Stimulated activated naive CD4-positive, alpha-beta T cell treated with Interleukin-2 at 50 U/mL for 16 hours (primary cell): ENCODE measurements around the gene EEIG2.
"Not testable (repeated sequence)": the region's sequence is repeated elsewhere in the genome, so short reads cannot be mapped to it uniquely, and the experiment has no call there.

Experiments used
- DNase-seq: peaks from one replicate; lab custom pipeline; 2025; lab: John Stamatoyannopoulos, UW

Gene EEIG2

GRCh38 chr1:108547493-108547892, 12.4 kb upstream of the EEIG2 start:
- not testable (repeated sequence) for DNase-seq

DNA sequence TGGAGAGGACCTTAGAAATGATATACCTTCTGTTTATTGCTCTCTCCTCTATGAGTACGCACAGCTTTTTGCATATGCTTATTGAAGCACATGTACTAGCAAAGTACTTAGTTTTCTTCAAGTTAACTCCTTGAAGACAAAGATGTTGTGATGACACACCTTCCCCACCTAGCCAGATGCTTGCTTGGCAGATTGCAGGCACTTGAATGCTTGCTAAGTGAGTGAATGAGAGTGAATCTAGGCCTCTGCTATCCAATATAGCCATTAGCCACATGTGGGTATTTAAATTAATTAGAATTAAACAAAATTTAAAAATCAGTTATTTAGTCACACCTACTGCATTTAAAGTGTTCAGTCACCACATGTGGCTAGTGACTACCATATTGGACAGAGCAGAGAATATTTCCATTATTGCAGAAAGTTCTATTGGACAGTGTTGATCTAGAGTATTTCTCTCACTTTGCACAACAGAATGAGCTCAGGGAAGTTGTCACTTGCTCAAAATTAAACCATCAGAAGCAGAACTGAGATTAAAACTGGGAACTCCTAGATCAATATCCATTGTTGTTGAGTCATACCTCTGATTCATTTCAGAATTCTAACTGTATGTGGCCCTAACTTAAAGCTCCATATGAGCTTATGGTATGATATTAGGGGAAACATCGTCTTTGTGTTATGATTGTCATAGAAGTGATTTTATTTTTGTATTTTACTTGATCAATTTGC, 8.6 kb upstream of the EEIG2 start:
- no peak for DNase-seq

GRCh38 chr1:108553905-108554304, 6.0 kb upstream of the EEIG2 start:
- no peak for DNase-seq

DNA sequence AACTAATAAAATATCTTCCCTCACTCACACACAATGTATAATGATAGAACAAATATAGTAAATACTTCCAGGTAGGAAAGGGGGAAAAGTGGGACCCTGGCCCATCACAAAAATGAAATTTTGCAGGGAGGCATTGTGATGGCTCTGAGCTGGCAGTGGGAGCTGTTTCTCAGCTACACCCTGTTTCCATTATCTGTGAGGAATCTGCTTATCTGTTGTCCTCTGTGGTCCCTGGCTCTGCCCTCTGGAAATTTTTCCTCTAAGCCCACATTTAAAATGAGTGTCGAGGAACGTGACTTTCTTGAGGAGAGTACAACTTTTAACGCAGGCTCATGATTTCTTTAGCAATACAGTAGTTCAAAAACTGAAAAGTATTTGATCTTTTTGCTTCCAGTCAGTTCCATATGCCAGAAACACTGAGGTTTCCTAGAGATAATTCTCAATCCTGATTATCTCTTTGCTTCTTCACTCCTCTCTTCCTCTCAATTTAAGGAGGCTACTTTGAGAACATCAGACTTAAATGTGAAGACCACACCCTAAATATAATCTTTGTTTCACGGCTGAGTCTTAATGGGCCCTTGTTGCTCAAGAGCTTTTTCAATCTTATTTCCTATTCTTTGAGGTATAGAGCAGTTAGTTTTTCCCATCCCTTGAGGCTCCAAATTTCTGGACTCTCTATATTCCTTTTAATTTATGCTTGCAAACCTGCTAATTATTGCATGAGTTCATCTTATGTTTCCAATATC, 5.0 kb upstream of the EEIG2 start:
- DNase-seq: no peak

- no peak for DNase-seq
Observed at GRCh38 chr1:108556066-108556465, 3.8 kb upstream of the EEIG2 start.

DNA sequence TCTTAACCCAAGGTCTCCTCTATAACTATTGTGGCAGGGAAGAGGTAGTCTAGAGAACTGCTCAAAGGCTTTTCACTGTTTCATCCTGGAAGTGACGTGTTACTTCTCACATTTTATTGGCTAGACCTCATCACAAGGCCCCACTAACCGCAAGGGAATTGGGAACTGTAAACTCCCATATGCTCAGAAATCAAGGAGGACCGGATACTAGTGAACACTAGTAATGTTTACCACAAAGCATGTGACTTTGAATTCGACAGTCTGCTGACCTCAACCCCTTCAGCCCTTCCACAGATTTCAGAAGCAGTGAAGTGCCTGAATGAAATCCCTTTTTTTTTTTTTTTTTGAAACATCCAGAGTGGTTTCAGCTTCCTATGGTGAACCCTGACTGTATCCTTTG, 3.4 kb upstream of the EEIG2 start:
- DNase-seq: no peak

- DNase-seq: no peak
Observed at GRCh38 chr1:108557296-108557695, 2.6 kb upstream of the EEIG2 start.

DNA sequence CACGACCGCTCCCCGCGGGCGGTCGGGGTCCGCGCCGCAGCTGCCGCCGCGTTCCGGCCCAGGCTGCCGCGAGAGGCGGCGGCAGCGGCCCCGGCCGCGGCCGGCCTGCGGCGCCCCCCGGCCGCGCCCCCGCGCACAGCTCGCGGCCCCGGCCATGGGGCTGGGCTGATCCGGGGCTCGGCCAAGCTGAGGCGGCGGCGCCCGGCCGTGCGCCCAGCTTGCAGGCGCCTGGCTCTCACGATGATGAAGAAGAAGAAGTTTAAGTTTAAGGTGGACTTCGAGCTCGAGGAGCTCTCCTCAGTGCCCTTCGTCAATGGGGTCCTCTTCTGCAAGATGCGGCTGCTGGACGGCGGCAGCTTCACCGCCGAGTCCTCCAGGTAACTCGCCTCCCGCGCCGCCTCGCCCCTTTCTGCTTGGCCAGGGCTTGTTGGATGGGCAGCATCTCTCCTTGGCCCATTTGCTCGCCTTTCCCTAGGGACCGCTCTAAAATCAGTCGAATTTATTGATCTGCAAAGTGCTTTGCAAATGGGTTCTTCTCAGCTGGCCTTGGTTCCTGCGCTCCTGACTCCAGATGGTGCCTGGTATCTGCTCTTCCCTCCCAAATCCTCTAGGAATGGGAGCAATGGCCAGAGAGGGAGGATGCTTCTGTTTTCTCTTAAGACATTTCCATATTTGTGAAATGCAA, 431 bp downstream of the EEIG2 start:
- DNase-seq: no peak

GRCh38 chr1:108560874-108561459, 1.1 kb downstream of the EEIG2 start:
- DNase-seq: peak; percentile 15

DNA sequence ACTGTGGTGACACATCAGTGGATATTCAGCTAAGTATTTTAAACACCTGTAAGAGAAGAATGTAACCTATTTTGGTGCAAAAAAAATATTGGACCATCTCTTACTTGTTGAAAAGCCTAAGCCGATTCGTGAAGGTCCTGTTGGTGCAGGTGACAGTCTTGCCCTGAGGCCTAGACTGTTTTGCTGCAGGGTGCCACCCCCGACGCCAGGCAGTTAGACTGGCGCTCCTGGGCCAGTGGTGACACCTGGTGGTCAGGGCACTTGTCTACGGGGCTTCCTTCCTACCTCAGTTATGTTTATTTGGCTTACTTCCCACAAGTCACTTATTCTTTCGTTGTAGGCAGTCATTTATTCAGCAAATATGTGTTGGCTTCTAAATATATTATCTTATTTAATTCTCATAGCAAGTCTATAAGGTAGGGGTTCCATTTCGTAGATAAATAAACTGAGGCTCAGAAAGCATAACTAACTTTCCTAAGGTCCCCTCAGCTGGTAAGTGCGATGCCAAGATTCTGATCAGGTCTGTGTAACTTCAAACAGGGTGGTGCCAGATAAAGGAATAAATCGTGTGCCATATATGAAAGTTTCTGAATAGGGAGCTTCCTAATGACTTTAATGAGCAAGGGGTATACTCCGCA, 1.9 kb downstream of the EEIG2 start:
- DNase-seq: peak; percentile 78

GRCh38 chr1:108563808-108564207, 3.9 kb downstream of the EEIG2 start:
- no peak for DNase-seq

GRCh38 chr1:108565081-108565480, 5.2 kb downstream of the EEIG2 start:
- no peak for DNase-seq

GRCh38 chr1:108565512-108565911, 5.6 kb downstream of the EEIG2 start:
- DNase-seq: no peak

DNA sequence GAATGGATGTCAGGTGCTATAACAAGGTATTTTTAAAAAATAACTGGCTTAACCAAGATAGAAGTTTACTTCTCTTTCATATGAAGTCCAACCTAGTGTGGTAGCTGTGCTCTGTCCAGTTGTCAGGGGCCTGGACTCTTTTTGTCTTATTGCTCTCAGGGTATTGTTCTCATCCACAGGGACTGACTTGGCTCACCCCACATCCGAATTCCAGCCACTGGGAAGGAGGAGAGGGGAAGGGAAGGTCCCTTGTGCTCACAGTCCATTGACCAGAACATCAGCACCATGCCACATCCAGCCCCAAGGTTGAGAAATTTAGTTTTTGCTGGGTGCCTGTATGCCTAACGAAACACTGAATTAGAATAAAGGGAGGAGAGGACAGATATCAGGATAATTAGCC, 8.7 kb downstream of the EEIG2 start:
- DNase-seq: no peak

DNA sequence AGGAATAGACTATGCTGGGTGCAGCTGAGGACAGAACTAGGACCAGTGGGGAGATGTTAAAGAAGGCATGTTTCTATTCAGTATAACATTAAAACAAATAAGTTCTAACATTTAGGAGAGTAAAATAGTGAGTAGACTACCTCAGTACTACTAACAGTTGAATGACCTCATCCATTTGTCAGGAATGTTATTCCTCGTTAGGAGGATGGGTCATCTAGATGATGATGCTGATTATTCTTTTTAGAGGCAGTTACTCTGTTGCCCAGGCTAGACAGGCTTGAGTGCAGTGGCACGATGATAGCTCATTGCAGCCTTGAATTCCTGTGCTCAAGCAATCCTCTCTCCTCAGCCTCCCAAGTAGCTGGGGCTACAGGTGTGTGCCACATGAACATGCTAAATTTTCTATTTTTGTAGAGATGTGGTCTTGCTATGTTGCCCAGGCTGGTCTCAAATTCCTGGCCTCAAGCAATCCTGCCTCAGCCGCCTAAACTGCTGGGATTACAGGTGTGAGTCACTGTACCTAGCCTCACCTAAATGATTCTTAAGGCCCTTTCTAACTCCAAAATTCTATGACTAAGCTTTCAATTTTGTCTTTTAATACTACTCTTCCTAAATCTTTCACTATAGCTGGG, 9.3 kb downstream of the EEIG2 start:
- DNase-seq: no peak

GRCh38 chr1:108570128-108570527, 10.2 kb downstream of the EEIG2 start:
- no peak for DNase-seq

DNA sequence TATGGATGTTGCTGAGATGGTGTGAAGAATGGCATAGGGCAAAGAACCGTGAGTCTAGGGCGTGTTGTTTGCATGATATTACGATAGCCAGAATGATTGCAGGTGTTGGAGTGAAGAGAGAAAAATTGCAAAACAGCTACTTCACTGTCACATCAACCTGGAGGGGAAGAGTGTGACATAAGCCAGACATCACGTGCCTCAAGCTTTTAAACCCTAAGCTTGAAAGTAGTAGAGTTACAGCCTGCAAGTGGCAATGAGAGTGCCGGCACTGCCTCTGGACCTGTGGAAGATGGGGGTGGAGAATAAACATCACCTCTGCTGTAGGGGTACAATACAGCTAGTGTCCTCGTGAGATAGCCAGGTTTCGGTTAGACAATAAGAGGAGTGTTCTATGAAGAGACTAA, 11.1 kb downstream of the EEIG2 start:
- no peak for DNase-seq

GRCh38 chr1:108572182-108572581, 12.3 kb downstream of the EEIG2 start:
- DNase-seq: no peak

GRCh38 chr1:108573183-108573582, 13.3 kb downstream of the EEIG2 start:
- no peak for DNase-seq

- no peak for DNase-seq
Observed at GRCh38 chr1:108574008-108574407, 14.1 kb downstream of the EEIG2 start.

DNA sequence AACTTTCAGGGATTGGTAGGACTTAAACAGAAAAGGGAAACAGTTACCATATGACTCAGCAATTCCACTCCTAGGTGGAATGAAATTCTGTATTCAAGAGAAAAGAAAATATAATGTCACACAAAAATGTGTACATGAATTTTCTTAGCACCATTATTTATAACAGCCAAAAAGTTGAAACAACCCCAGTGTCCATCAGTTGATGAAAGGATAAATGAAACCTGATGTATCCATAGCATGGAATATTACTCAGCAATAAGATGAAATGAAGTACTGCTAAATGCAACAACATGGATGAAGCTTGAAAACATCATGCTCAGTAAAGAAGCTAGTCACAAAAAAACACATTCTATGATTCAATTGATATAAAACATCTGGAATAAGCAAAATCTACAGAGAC, 15.5 kb downstream of the EEIG2 start:
- no peak for DNase-seq
